Stomach (tissue), 9 donors: ENCODE results near the gene DNAJC15. TPM values are rescaled to one million over a fixed set of nuclear protein-coding genes. Genes with fewer than 3 reads are reported as not detected.

Source experiments
- DNase-seq, 2 donors: peaks; one replicate each; pipeline versions ENCODE4 v3.0.0 to v3.0.0-alpha.2; 2013 to 2019
- H3K27ac ChIP-seq, 5 donors: fragments of 200-600 bp in 4 of 5; sonication (generic) in 4 of 5; one replicate each; pipeline ENCODE4 v1.5.1; 2013 to 2019; ENCODE audit warnings: mild to moderate bottlenecking in 1 of 5, moderate library complexity in 1 of 5
- H3K27me3 ChIP-seq, 3 donors: fragments of 200-600 bp; sonication (generic); one replicate each; pipeline ENCODE4 v1.5.1; 2017 to 2019; ENCODE audit warnings: mixed run types in 1 of 3
- H3K36me3 ChIP-seq, 4 donors: fragments of 200-600 bp; sonication (generic); 1 replicate in 3 of 4; 2 replicates in 1 of 4; pipeline ENCODE4 v1.5.1; 2016 to 2019
- H3K4me1 ChIP-seq, 4 donors: fragments of 200-600 bp; sonication (generic); one replicate each; pipeline ENCODE4 v1.5.1; 2016 to 2019
- H3K4me3 ChIP-seq, 4 donors: fragments of 200-600 bp; sonication (generic) in 3 of 4; one replicate each; pipeline ENCODE4 v1.5.1; 2016 to 2019; ENCODE audit warnings: mild to moderate bottlenecking in 1 of 4
- H3K9me3 ChIP-seq, 4 donors: fragments of 200-600 bp; sonication (generic); one replicate each; pipeline ENCODE4 v1.5.1; 2016 to 2019
- EP300 ChIP-seq: sonication (generic); formaldehyde crosslinking; IDR thresholded peaks from one replicate; pipeline ENCODE4 v1.6.1; 2017; ENCODE audit warnings: antibody characterized with exemption
- POLR2A ChIP-seq, 4 donors: fragments of 450-650 bp; IDR thresholded peaks; one replicate each; pipeline ENCODE4 v1.6.1; 2016; ENCODE audit warnings: antibody characterized with exemption in 4 of 4, control low read depth in 2 of 4, mild to moderate bottlenecking in 1 of 4, moderate library complexity in 1 of 4
- POLR2AphosphoS5 ChIP-seq, 3 donors: sonication (generic); formaldehyde crosslinking; IDR thresholded peaks; one replicate each; pipeline ENCODE4 v1.6.1; 2016; ENCODE audit warnings: antibody characterized with exemption in 3 of 3
- WGBS, 5 donors: extraction: QIAGEN DNeasy Blood & Tissue Kit in 3 of 5; methylation state at CpG; one replicate each; pipeline versions ENCODE4 v1.1.5 to v1.1.7; 2013 to 2018; 5-methylcytosine and 5-hydroxymethylcytosine counted together
- intact Hi-C: fragments of 100-400 bp; cut with DNase I; formaldehyde crosslinking; loops from one replicate; pipeline ENCODE4 v1.15.1; 2023; ENCODE audit warnings: low total_unique reads
- polyA plus RNA-seq, 3 donors: library from polyadenylated mRNA; stranded (reverse); fragments of 200-250 nt; gene quantifications; one replicate each; pipeline ENCODE4 v1.2.3, GENCODE V29; 2013
- total RNA-seq, 5 donors: library from RNA; depleted of rRNA; stranded (reverse); fragments of >200 nt; gene quantifications; one replicate each; pipeline versions ENCODE4 v1.1.0 to v1.2.3, GENCODE V29; 2014 to 2016
- TF ChIP-seq, protein P1 (sequence below), 7 experiments: fragments of 450-650 bp in 4 of 7; fragments of 200-600 bp in 3 of 7; sonication (generic) in 3 of 7; IDR thresholded peaks; one replicate each; pipeline ENCODE4 v1.5.1; 2016 to 2019; ENCODE audit warnings: antibody characterized with exemption in 7 of 7, control low read depth in 2 of 7, mild to moderate bottlenecking in 1 of 7
- donor health status: healthy with polysubstance abuse.
- donor health status: Bipolar disorder and iron deficiency.
- donor health status: healthy.

DNAJC15 gene
- total and polyA plus RNA-seq, 8 donors = 4.5 to 19.3 (median 10.7) TPM

DNA sequence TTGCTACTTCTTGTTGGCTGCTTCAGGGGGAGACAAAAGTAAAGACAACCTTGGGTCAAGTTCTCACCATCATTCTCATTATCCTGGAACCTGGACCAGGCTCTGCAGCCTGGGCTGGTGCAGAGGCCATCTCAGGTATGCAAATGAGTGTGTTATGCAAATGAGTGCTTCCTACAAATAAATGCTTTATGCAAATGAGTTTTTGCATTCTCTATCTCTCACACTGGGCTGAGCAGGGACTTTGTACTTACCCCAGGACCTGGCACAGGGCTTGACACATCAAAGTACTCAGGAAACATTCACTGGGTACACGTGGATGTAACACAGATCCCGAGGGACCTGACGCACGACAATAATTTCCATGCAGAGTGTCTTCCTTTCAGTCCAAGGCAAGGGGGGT lies 103.0 kb downstream of the DNAJC15 start:
- WGBS, 5 donors = 76 to 88% (median 84%) methylated on average over 4 of the region's 4 CpGs
- peaks cover 0 to 11% (median 3%) of the 10 kb centered on the region in 4 donors for H3K4me1 ChIP-seq
- no peak for DNase-seq
- peaks cover 0 to 4% (median 0%) of the 10 kb centered on the region in 3 donors for H3K27me3 ChIP-seq
- H3K27ac ChIP-seq = no peak overlapping the region
- TF ChIP-seq POLR2A (IDR thresholded peaks at IDR 0.05) (no peak), POLR2AphosphoS5 (IDR thresholded peaks at IDR 0.05) (no peak), EP300 (no peak)
- TF ChIP-seq, protein P1, sequence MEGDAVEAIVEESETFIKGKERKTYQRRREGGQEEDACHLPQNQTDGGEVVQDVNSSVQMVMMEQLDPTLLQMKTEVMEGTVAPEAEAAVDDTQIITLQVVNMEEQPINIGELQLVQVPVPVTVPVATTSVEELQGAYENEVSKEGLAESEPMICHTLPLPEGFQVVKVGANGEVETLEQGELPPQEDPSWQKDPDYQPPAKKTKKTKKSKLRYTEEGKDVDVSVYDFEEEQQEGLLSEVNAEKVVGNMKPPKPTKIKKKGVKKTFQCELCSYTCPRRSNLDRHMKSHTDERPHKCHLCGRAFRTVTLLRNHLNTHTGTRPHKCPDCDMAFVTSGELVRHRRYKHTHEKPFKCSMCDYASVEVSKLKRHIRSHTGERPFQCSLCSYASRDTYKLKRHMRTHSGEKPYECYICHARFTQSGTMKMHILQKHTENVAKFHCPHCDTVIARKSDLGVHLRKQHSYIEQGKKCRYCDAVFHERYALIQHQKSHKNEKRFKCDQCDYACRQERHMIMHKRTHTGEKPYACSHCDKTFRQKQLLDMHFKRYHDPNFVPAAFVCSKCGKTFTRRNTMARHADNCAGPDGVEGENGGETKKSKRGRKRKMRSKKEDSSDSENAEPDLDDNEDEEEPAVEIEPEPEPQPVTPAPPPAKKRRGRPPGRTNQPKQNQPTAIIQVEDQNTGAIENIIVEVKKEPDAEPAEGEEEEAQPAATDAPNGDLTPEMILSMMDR (IDR thresholded peaks at IDR 0.05) = no peak
- H3K9me3 ChIP-seq = no peaks in the 10 kb centered on the region
- intact Hi-C loops = no loop called here
- no peaks in the 10 kb centered on the region for H3K36me3 ChIP-seq
- H3K4me3 ChIP-seq = no peak overlapping the region

DNA sequence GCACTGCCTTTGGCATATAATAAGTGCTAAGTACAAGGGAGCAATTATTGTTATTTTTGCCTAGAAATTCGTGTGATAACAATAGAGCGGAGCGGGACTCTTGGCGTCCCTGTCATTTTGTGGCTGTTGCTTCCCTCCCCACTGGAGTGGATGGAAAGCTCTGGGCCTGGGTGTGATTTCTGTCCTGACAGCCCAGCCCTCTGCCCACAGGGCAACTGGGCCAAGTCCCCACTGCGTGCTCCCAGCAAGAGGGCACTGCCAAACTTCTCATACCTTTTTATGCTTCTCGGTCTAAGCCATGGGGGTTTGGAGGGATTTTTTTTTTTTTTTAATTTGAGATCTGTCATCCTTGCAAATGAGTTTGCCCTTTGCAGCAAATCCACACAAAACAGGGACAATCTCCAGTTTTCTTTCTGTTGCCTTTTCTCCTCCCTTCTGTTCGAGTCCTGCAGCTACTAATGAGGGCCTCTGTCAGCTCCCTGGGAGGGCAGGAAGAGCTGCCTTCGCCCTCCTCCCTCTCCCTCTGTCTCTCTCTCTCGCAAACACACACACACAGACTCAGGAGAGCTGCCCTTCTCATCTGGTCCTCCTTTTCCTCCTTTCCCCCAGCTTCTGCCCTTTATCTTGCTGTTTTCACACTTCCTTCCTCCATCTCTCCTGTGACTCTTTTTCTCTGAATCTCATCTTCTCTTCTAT lies 103.9 kb downstream of the DNAJC15 start:
- Histone ChIP-seq H3K4me3 (no peak overlapping the region), H3K9me3 (no peaks in the 10 kb centered on the region), H3K36me3 (no peaks in the 10 kb centered on the region), H3K27ac (no peak overlapping the region), H3K27me3 (peaks cover 0 to 4% (median 0%) of the 10 kb centered on the region in 3 donors), H3K4me1 (peaks cover 0 to 11% (median 3%) of the 10 kb centered on the region in 4 donors)
- TF ChIP-seq, protein P1 (IDR thresholded peaks at IDR 0.05) = no peak
- no peak for TF ChIP-seq POLR2A (IDR thresholded peaks at IDR 0.05)
- TF ChIP-seq EP300 = no peak
- TF ChIP-seq POLR2AphosphoS5 (IDR thresholded peaks at IDR 0.05) = no peak
- WGBS, 5 donors = 70 to 78% (median 74%) methylated on average over 9 of the region's 9 CpGs
- intact Hi-C loops = no loop called here
- no peak for DNase-seq

DNA sequence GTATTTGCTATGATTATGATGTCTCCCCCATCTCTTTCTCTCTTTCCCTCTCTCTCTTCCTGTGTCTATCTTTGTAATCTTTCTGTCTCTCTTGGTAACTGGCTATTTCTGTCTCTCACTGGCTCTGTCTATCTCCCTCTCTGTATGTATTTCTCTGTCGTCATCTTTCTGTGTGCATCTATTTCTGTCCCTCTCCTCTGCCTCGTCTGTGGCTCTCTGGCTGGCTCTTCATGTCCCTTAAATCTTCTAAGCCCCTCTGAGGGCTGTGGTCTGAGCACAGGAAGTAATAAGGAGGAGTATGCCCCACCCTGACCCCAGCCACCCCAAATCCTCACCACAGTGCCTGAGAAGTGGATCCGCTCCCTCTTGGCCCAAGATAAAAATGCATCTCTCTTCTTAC lies 104.4 kb downstream of the DNAJC15 start:
- Histone ChIP-seq H3K4me3 (no peak overlapping the region), H3K27me3 (peaks cover 0 to 4% (median 0%) of the 10 kb centered on the region in 3 donors), H3K9me3 (no peaks in the 10 kb centered on the region), H3K27ac (no peak overlapping the region), H3K4me1 (peaks cover 0 to 11% (median 3%) of the 10 kb centered on the region in 4 donors), H3K36me3 (no peaks in the 10 kb centered on the region)
- 51 to 68% (median 62%) methylated on average over 3 of the region's 3 CpGs for WGBS, 5 donors
- intact Hi-C loops = no loop called here
- TF ChIP-seq POLR2AphosphoS5 (IDR thresholded peaks at IDR 0.05) (no peak), EP300 (no peak), POLR2A (IDR thresholded peaks at IDR 0.05) (no peak)
- TF ChIP-seq, protein P1 (IDR thresholded peaks at IDR 0.05) = no peak
- DNase-seq = no peak

DNA sequence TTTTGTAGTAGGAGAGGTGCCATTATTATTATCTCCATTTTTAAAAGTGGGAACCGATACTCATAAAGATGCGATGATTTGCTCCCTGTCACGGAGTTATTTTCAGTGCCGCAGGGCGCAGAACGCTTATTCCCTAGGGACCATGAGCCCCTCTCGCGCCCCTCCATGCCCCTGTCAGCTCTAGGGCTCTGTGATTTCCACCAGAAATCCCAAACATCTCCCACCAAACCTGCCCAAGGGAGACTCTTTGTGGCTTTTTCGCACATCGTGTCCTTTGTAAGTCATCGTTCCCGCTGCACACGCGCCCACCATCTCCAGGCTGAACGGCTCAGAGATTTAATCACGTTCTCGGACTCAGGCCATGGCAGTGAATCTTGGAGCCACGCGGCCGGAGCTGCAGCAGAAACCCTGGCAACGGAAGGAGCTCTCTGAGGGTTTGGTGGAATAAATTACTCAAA lies 105.1 kb downstream of the DNAJC15 start:
- Histone ChIP-seq H3K4me3 (no peak overlapping the region), H3K27me3 (peaks cover 0 to 4% (median 0%) of the 10 kb centered on the region in 3 donors), H3K9me3 (no peaks in the 10 kb centered on the region), H3K27ac (no peak overlapping the region), H3K4me1 (peaks cover 0 to 11% (median 3%) of the 10 kb centered on the region in 4 donors), H3K36me3 (no peaks in the 10 kb centered on the region)
- no peak for TF ChIP-seq POLR2AphosphoS5 (IDR thresholded peaks at IDR 0.05)
- TF ChIP-seq, protein P1 (IDR thresholded peaks at IDR 0.05) = no peak
- TF ChIP-seq EP300 = no peak
- TF ChIP-seq POLR2A (IDR thresholded peaks at IDR 0.05) = no peak
- peak in 1 of 2 donors; percentile 52 for DNase-seq
- intact Hi-C loops = no loop called here
- WGBS, 5 donors = 74 to 89% (median 87%) methylated on average over 21 of the region's 21 CpGs
